ENCODE measurements around the gene TDRD9. TPM values are rescaled to one million over a fixed set of nuclear protein-coding genes. Genes with fewer than 3 reads are reported as not detected.
A peak's percentile ranks its signal among the peaks of the same experiment; 100 is the strongest.

Gene TDRD9
- total and polyA plus RNA-seq, 2 experiments from 2014 or later: not detected

DNA sequence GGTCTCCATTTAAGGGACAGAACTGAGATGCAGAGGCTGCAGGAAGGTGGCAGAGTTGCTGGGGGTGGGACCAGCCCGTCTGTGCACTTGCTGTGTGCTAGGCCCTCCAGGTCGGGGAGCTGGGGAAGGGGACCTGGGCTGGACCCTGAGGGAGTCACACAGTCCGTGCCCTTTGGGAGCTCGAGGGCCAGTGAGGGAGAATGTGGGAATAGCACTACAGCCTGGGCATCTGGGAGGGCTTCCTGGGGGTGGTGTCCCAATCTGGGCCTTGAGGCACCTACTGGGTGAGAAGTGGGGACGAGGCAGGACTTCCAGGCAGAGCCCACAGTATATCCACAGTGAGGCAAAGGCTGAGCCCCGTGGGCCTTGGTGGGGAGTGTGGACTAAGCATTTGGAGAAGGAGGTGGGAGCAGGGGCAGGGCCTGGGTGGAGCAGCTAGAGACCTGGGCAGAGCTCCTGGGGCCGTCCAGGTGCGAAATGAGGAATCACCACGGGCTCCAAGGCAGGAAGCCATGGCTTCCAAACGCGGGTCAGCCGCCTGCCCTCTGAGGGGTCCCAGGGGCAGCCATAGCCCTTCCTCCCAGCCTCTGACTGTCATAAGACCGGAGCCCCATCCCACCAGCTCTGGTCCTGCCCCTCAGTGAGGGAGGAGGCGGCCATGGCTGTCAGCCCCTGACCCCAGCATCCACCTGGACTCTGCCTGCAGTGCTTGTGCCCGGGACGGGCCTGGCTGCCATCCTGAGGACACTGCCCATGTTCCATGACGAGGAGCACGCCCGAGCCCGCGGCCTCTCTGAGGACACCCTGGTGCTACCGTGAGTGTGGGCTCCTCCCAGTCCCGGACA lies 163.9 kb downstream of the TDRD9 start:
- no peaks in the 10 kb centered on the region for H3K4me1 ChIP-seq (ENCODE audit: insufficient read depth)
- 63 to 67% methylated on average over 18 to 23 of the region's 23 CpGs for WGBS, 2 experiments (ENCODE audit: low coverage in 1 of 2, low lambda C conversion rate in 2 of 2, missing lambda C conversion rate in 2 of 2)
- H3K36me3 ChIP-seq (ENCODE audit: low read depth): no peaks in the 10 kb centered on the region
- no peaks in the 10 kb centered on the region for H3K79me2 ChIP-seq (ENCODE audit: insufficient read depth)
- no peak overlapping the region for H3K9ac ChIP-seq
- no peaks in the 10 kb centered on the region for H3F3A ChIP-seq (ENCODE audit: insufficient read depth)
- DNase-seq: no peak
- H3K27me3 ChIP-seq (replicated peaks; ENCODE audit: insufficient read depth): no peaks in the 10 kb centered on the region
- H2AFZ ChIP-seq: no peak overlapping the region
- no peaks in the 10 kb centered on the region for H3K9me3 ChIP-seq (ENCODE audit: low read depth)
- no peak for TF ChIP-seq EZH2 (IDR thresholded peaks at IDR 0.05; ENCODE audit: insufficient read depth, poor library complexity, severe bottlenecking)
- no peak for TF ChIP-seq EZH2phosphoT487 (IDR thresholded peaks at IDR 0.05; ENCODE audit: insufficient read depth, low read depth)
- no peak overlapping the region for H3K4me2 ChIP-seq (ENCODE audit: unreplicated experiment)
- in situ Hi-C loops (cut with MboI): no loop called here
- no peaks in the 10 kb centered on the region for H3K9me2 ChIP-seq (ENCODE audit: insufficient read depth)
- no peak overlapping the region for H3K4me3 ChIP-seq
- H3K27ac ChIP-seq: no peak overlapping the region
- no peaks in the 10 kb centered on the region for H4K20me1 ChIP-seq (ENCODE audit: insufficient read depth)

DNA sequence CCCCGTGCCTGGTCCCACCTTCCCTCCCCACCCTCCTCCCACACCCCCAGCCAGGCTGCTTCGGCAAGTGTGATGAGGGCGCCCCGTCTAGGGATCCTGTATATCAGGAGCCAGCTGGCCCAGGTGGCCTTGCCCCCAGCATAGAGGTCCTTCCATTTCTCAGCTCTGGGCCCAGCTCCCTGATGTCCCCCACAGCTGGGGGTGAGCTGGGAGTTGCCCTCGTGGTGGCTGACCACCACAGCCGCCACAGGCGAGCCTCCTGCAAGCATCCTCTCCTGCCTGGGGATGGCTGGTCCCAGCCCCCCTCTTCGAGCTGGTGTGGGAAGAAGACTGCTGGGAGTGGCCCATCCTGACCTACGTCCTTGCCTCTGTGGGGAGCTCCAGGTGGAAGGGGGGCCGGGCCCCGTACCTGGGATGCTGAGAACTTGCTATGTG lies 164.7 kb downstream of the TDRD9 start:
- no peaks in the 10 kb centered on the region for H3F3A ChIP-seq (ENCODE audit: insufficient read depth)
- no peaks in the 10 kb centered on the region for H3K4me1 ChIP-seq (ENCODE audit: insufficient read depth)
- no peaks in the 10 kb centered on the region for H3K9me3 ChIP-seq (ENCODE audit: low read depth)
- H2AFZ ChIP-seq: no peak overlapping the region
- in situ Hi-C loops (cut with MboI): no loop called here
- no peak overlapping the region for H3K4me2 ChIP-seq (ENCODE audit: unreplicated experiment)
- no peaks in the 10 kb centered on the region for H3K36me3 ChIP-seq (ENCODE audit: low read depth)
- H4K20me1 ChIP-seq (ENCODE audit: insufficient read depth): no peaks in the 10 kb centered on the region
- no peak for TF ChIP-seq EZH2 (IDR thresholded peaks at IDR 0.05; ENCODE audit: insufficient read depth, poor library complexity, severe bottlenecking)
- TF ChIP-seq EZH2phosphoT487 (IDR thresholded peaks at IDR 0.05; ENCODE audit: insufficient read depth, low read depth): no peak
- no peaks in the 10 kb centered on the region for H3K9me2 ChIP-seq (ENCODE audit: insufficient read depth)
- H3K27ac ChIP-seq: no peak overlapping the region
- DNase-seq: no peak
- 66 to 73% methylated on average over 11 of the region's 11 CpGs for WGBS, 2 experiments (ENCODE audit: low coverage in 1 of 2, low lambda C conversion rate in 2 of 2, missing lambda C conversion rate in 2 of 2)
- H3K27me3 ChIP-seq (replicated peaks; ENCODE audit: insufficient read depth): no peaks in the 10 kb centered on the region
- H3K9ac ChIP-seq: no peak overlapping the region
- no peak overlapping the region for H3K4me3 ChIP-seq
- no peaks in the 10 kb centered on the region for H3K79me2 ChIP-seq (ENCODE audit: insufficient read depth)

DNA sequence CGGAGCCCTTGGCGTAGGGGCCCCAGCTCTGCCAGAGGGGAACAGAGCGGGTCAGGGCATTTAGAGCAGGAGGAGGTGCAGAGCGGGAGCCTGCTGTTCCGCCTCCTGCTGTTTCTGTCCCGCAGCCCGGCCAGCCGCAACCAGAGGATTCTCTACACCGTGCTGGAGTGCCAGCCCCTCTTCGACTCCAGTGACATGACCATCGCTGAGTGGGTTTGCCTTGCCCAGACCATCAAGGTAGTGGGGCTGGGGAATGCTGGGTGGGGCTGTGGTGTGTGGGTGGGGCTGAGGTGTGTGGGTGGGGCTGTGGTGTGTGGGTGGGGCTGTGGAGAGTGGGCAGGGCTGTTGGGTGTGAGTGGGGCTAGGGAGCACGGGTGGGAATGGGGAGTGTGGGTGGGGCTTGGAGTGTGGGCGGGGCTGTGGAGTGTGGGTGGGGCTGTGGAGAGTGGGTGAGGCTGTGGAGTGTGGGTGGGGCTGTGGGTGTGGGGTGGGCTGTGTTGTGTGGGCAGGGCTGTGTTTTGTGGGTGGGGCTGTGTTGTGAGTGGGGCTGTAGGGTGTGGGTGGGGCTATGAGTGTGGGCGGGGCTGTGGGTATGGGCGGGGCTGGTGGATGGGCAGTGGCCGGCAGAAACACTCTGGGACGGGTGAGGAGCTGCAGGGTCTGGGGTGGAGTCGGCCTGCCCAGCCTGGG lies 165.3 kb downstream of the TDRD9 start:
- Histone ChIP-seq H2AFZ (no peak overlapping the region), H3F3A (ENCODE audit: insufficient read depth) (no peaks in the 10 kb centered on the region), H3K4me3 (no peak overlapping the region), H3K4me2 (ENCODE audit: unreplicated experiment) (no peak overlapping the region), H3K4me1 (ENCODE audit: insufficient read depth) (no peaks in the 10 kb centered on the region), H3K9me2 (ENCODE audit: insufficient read depth) (no peaks in the 10 kb centered on the region), H3K9ac (no peak overlapping the region), H3K36me3 (ENCODE audit: low read depth) (no peaks in the 10 kb centered on the region), H3K9me3 (ENCODE audit: low read depth) (no peaks in the 10 kb centered on the region), H3K27me3 (replicated peaks; ENCODE audit: insufficient read depth) (no peaks in the 10 kb centered on the region), H4K20me1 (ENCODE audit: insufficient read depth) (no peaks in the 10 kb centered on the region), H3K79me2 (ENCODE audit: insufficient read depth) (no peaks in the 10 kb centered on the region), H3K27ac (no peak overlapping the region)
- WGBS, 2 experiments (ENCODE audit: low coverage in 1 of 2, low lambda C conversion rate in 2 of 2, missing lambda C conversion rate in 2 of 2): 51 to 58% methylated on average over 11 to 18 of the region's 18 CpGs
- DNase-seq: peak; percentile 15
- no peak for TF ChIP-seq EZH2phosphoT487 (IDR thresholded peaks at IDR 0.05; ENCODE audit: insufficient read depth, low read depth)
- TF ChIP-seq EZH2 (IDR thresholded peaks at IDR 0.05; ENCODE audit: insufficient read depth, poor library complexity, severe bottlenecking): no peak
- in situ Hi-C loops (cut with MboI): no loop called here

DNA sequence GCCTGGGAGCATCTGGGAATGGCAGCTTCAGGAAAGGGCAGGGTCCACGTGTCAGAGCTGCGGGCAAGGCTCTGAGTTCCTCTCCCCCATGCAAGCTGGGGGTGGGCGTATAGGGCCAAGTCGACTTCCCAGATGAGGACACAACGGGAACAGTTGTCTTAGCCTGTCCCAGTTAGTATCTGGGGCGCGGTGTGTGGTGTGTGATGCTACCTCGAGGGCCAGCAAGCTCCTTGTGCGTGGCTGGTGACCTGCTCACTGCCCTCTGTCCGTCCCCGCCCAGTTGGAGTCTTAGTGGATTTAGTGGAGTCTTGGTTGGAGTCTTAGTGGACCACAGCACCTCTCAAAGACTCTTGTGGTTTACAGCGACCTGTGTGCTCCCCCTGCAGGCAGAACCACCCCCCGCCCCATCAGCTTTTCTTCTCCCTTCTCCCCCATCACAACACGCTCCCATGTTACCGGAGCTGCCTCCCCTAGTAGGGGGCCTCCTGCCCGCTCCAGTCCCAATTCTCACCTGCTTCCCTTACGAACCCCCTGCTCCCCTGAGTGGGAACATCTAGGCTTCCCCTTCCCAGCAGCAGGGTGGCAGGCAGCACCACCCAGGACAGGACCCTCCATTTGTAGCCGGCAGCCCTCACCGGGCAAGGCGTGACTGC lies 165.9 kb downstream of the TDRD9 start:
- Histone ChIP-seq H3K9me2 (ENCODE audit: insufficient read depth) (no peaks in the 10 kb centered on the region), H3K27ac (no peak overlapping the region), H3K36me3 (ENCODE audit: low read depth) (no peaks in the 10 kb centered on the region), H3K9me3 (ENCODE audit: low read depth) (no peaks in the 10 kb centered on the region), H2AFZ (no peak overlapping the region), H3K4me3 (no peak overlapping the region), H4K20me1 (ENCODE audit: insufficient read depth) (no peaks in the 10 kb centered on the region), H3K27me3 (replicated peaks; ENCODE audit: insufficient read depth) (no peaks in the 10 kb centered on the region), H3K4me2 (ENCODE audit: unreplicated experiment) (no peak overlapping the region), H3K9ac (no peak overlapping the region), H3F3A (ENCODE audit: insufficient read depth) (no peaks in the 10 kb centered on the region), H3K4me1 (ENCODE audit: insufficient read depth) (no peaks in the 10 kb centered on the region), H3K79me2 (ENCODE audit: insufficient read depth) (no peaks in the 10 kb centered on the region)
- in situ Hi-C loops (cut with MboI): no loop called here
- 38 to 41% methylated on average over 20 of the region's 20 CpGs for WGBS, 2 experiments (ENCODE audit: low coverage in 1 of 2, low lambda C conversion rate in 2 of 2, missing lambda C conversion rate in 2 of 2)
- no peak for DNase-seq
- TF ChIP-seq EZH2 (IDR thresholded peaks at IDR 0.05; ENCODE audit: insufficient read depth, poor library complexity, severe bottlenecking): no peak
